OCI-LY1 (cell line): ENCODE measurements around the gene FBXW5.

ENCODE experiments used
- H2AFZ ChIP-seq: fragments of 200-600 bp; sonication (generic), shearing (Covaris generic); 2 replicates; pipeline ENCODE4 v1.6.0; 2014; ENCODE audit warnings: antibody characterized with exemption, mild to moderate bottlenecking, low read length
- H3F3A ChIP-seq: fragments of 200-600 bp; sonication (generic), shearing (Covaris generic); 2 replicates; pipeline ENCODE4 v1.6.0; 2014; ENCODE audit warnings: mild to moderate bottlenecking, antibody characterized with exemption, low read length, moderate library complexity; ENCODE audit not compliant: insufficient read depth
- H3K27ac ChIP-seq: fragments of 200-600 bp; sonication (generic); 2 replicates; pipeline ENCODE4 v1.5.1; 2014; ENCODE audit warnings: low read length, mixed run types, mild to moderate bottlenecking, low read depth; ENCODE audit not compliant: poor library complexity, severe bottlenecking
- H3K27me3 ChIP-seq: fragments of 200-600 bp; sonication (generic); 2 replicates; pipeline ENCODE4 v1.6.0; 2014; ENCODE audit warnings: antibody characterized with exemption, mild to moderate bottlenecking, low read length, moderate library complexity; ENCODE audit not compliant: insufficient read depth
- H3K36me3 ChIP-seq: fragments of 200-600 bp; sonication (generic); 2 replicates; pipeline ENCODE4 v1.6.1; 2014; ENCODE audit warnings: mild to moderate bottlenecking, antibody characterized with exemption, low read length, moderate library complexity, mixed read lengths; ENCODE audit not compliant: insufficient read depth
- H3K4me1 ChIP-seq: fragments of 200-600 bp; sonication (generic); 2 replicates; pipeline ENCODE4 v1.5.1; 2014; ENCODE audit warnings: mild to moderate bottlenecking, low read length, moderate library complexity; ENCODE audit not compliant: insufficient read depth, severe bottlenecking
- H3K4me2 ChIP-seq: fragments of 200-600 bp; sonication (generic), shearing (Covaris generic); 2 replicates; pipeline ENCODE4 v1.6.1; 2014; ENCODE audit warnings: low read length
- H3K4me3 ChIP-seq: fragments of 200-600 bp; sonication (generic); 2 replicates; pipeline ENCODE4 v1.5.1; 2014; ENCODE audit warnings: low read length, low read depth, mild to moderate bottlenecking, mixed read lengths; ENCODE audit not compliant: poor library complexity, severe bottlenecking
- H3K79me2 ChIP-seq: fragments of 200-600 bp; shearing (Covaris generic); 2 replicates; pipeline ENCODE4 v1.6.1; 2016; ENCODE audit warnings: mixed run types, low read length, mixed read lengths; ENCODE audit not compliant: insufficient read depth
- H3K9ac ChIP-seq: fragments of 200-600 bp; sonication (generic), shearing (Covaris generic); 2 replicates; pipeline ENCODE4 v1.6.1; 2014; ENCODE audit warnings: mild to moderate bottlenecking, low read length, mixed read lengths
- H3K9me2 ChIP-seq: fragments of 200-600 bp; sonication (generic), shearing (Covaris generic); 2 replicates; pipeline ENCODE4 v1.6.1; 2014; ENCODE audit warnings: low read depth, mild to moderate bottlenecking, low read length, mixed read lengths
- H3K9me3 ChIP-seq: fragments of 200-600 bp; shearing (Covaris generic); 2 replicates; pipeline ENCODE4 v1.6.1; 2014; ENCODE audit warnings: low read length, mixed read lengths
- H4K20me1 ChIP-seq: fragments of 200-600 bp; sonication (generic), shearing (Covaris generic); 2 replicates; pipeline ENCODE4 v1.6.0; 2016; ENCODE audit warnings: mild to moderate bottlenecking, low read length; ENCODE audit not compliant: insufficient read depth
- EZH2 ChIP-seq: fragments of 200-600 bp; sonication (generic), shearing (Covaris generic); IDR thresholded peaks from 2 replicates; pipeline ENCODE4 v1.8.0; 2017; ENCODE audit warnings: borderline replicate concordance, mixed run types, mild to moderate bottlenecking, antibody characterized with exemption, low read length, moderate library complexity, mixed read lengths
- TF ChIP-seq, protein P1 (sequence below): fragments of 200-600 bp; sonication (generic), shearing (Covaris generic); IDR thresholded peaks from 2 replicates; pipeline ENCODE4 v1.5.1; 2017; ENCODE audit warnings: mild to moderate bottlenecking, antibody characterized with exemption, low read length, moderate library complexity, mixed read lengths

The FBXW5 gene

GRCh38 chr9:136945333-136946227, 1.0 kb upstream of the FBXW5 start:
- Histone ChIP-seq H3K9me3 (no peaks in the 10 kb centered on the region), H3K79me2 (no peaks in the 10 kb centered on the region), H3K9ac (no peak overlapping the region), H3K4me1 (peaks cover 24% of the 10 kb centered on the region), H3K9me2 (no peaks in the 10 kb centered on the region), H3F3A (no peaks in the 10 kb centered on the region), H3K36me3 (peaks cover 24% of the 10 kb centered on the region), H4K20me1 (no peaks in the 10 kb centered on the region), H3K4me3 (no peak overlapping the region), H2AFZ (no peak overlapping the region), H3K4me2 (no peak overlapping the region), H3K27me3 (no peaks in the 10 kb centered on the region; the same call in 1 of the 2 replicates), H3K27ac (no peak overlapping the region)
- TF ChIP-seq EZH2: no peak
- TF ChIP-seq, protein P1, sequence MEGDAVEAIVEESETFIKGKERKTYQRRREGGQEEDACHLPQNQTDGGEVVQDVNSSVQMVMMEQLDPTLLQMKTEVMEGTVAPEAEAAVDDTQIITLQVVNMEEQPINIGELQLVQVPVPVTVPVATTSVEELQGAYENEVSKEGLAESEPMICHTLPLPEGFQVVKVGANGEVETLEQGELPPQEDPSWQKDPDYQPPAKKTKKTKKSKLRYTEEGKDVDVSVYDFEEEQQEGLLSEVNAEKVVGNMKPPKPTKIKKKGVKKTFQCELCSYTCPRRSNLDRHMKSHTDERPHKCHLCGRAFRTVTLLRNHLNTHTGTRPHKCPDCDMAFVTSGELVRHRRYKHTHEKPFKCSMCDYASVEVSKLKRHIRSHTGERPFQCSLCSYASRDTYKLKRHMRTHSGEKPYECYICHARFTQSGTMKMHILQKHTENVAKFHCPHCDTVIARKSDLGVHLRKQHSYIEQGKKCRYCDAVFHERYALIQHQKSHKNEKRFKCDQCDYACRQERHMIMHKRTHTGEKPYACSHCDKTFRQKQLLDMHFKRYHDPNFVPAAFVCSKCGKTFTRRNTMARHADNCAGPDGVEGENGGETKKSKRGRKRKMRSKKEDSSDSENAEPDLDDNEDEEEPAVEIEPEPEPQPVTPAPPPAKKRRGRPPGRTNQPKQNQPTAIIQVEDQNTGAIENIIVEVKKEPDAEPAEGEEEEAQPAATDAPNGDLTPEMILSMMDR: no peak

- no peaks in the 10 kb centered on the region for H4K20me1 ChIP-seq
- peak overlapping the region; percentile 91 for H3K4me3 ChIP-seq
- H3K27ac ChIP-seq: no peak overlapping the region
- H3K9me3 ChIP-seq: no peaks in the 10 kb centered on the region
- H3K36me3 ChIP-seq: peaks cover 37% of the 10 kb centered on the region
- H3K27me3 ChIP-seq: no peaks in the 10 kb centered on the region; the same call in 1 of the 2 replicates
- no peak for TF ChIP-seq EZH2
- TF ChIP-seq, protein P1: no peak
- H3K9me2 ChIP-seq: no peaks in the 10 kb centered on the region
- H3K79me2 ChIP-seq: no peaks in the 10 kb centered on the region
- H3K4me1 ChIP-seq: peaks cover 16% of the 10 kb centered on the region
- H3F3A ChIP-seq: 0 out of 2 replicates have a peak, but pooled peaks cover 1% of the 10 kb centered on the region
- H3K4me2 ChIP-seq: peak overlapping the region; percentile 80
- H3K9ac ChIP-seq: peak overlapping the region; percentile 92
- H2AFZ ChIP-seq: no peak overlapping the region
Measured at GRCh38 chr9:136944212-136944518, 373 bp downstream of the FBXW5 start.

GRCh38 chr9:136943291-136944211, 987 bp downstream of the FBXW5 start:
- H3K4me2 ChIP-seq: peak overlapping the region; percentile 80
- peak overlapping the region; percentile 92 for H3K9ac ChIP-seq
- H3K4me1 ChIP-seq: peaks cover 14% of the 10 kb centered on the region
- peak overlapping the region; percentile 91 for H3K4me3 ChIP-seq
- no peak overlapping the region for H3K27ac ChIP-seq
- no peaks in the 10 kb centered on the region; the same call in 1 of the 2 replicates for H3K27me3 ChIP-seq
- no peaks in the 10 kb centered on the region for H4K20me1 ChIP-seq
- H3K79me2 ChIP-seq: no peaks in the 10 kb centered on the region
- H3F3A ChIP-seq: 0 out of 2 replicates have a peak, but pooled peaks cover 3% of the 10 kb centered on the region
- TF ChIP-seq, protein P1: peak; percentile 8; the same call in 1 of the 2 replicates
- TF ChIP-seq EZH2: no peak
- no peak overlapping the region for H2AFZ ChIP-seq
- peaks cover 40% of the 10 kb centered on the region for H3K36me3 ChIP-seq
- H3K9me2 ChIP-seq: no peaks in the 10 kb centered on the region
- no peaks in the 10 kb centered on the region for H3K9me3 ChIP-seq
